ENCODE measurements around the gene FAM13A. TPM values are rescaled to one million over a fixed set of nuclear protein-coding genes. Genes with fewer than 3 reads are reported as not detected.
A peak's percentile ranks its signal among the peaks of the same experiment; 100 is the strongest.
"Not testable (repeated sequence)": the region's sequence is repeated elsewhere in the genome, so short reads cannot be mapped to it uniquely, and the experiment has no call there.

FAM13A gene
- total RNA-seq, 1 donor from 2014 or later: 16.8 TPM

DNA sequence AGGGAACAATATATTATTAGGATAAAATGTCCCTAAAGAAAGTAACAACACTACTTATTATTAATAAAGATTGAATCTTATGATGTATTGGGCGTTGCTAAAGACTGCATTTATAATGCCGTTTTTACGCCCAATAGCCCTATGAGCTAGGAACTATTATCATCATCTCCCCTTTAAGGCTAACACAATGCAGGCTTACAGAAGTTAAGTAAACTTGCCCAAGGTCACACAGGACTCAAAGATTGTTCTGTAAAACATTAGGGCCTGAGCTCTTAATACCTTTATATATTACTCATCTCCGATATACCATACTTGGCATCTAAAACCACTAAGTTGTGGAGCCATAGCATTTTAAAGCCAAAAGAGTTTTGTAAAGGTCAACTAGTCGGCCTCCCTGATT is 149.5 kb downstream of the FAM13A start:
- no peak for DNase-seq (ENCODE audit: low read depth)

DNA sequence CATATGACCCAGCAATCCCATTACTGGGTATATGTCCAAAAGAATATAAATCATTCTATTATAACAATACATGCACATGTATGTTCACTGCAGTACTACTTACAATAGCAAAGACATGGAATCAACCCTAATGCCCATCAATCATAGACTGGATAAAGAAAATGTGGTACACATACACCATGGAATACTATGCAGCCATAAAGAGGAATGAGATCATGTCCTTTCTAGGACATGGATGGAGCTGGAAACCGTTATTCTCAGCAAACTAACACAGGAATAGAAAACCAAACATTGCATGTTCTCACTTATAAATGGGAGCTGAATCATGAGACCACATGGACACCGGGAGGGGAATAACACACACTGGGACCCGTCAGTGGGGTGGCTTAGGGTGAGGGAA is 152.7 kb downstream of the FAM13A start:
- DNase-seq (ENCODE audit: low read depth): not testable (repeated sequence)

DNA sequence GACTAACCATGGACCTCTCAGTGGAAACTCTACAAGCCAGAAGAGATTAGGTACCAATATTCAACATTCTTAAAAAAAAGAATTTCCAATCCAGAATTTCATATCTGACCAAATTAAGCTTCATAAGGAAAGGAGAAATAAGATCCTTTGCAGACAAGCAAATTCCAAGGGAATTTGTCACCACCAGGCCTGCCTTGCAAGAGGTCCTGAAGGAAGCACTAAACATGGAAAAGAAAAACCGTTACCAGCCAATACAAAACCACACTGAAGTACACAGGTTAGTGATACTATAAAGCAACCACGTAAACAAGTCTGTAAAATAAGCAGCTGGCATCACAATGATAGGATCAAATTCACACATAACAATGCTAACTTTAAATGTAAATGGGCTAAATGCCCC is 156.6 kb downstream of the FAM13A start:
- DNase-seq (ENCODE audit: low read depth): peak; percentile 34

DNA sequence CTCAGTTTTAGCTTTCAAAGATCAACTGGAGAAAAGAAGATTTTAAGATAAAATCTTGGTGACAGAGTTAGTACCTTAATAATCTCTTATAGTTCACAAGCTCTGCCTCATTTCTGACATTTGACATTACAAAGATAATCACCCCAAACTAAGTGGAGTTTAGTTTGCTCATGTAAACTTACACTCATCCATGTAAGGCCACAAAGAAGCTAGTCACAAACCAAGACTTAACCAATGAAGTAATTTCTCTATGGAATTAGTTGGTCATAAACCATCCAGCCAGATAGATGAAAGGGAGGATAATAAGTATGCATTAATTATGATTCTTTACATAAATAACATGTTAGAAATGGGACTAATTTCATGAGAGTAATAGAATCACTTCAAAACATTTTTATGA is 159.2 kb downstream of the FAM13A start:
- no peak for DNase-seq (ENCODE audit: low read depth)

DNA sequence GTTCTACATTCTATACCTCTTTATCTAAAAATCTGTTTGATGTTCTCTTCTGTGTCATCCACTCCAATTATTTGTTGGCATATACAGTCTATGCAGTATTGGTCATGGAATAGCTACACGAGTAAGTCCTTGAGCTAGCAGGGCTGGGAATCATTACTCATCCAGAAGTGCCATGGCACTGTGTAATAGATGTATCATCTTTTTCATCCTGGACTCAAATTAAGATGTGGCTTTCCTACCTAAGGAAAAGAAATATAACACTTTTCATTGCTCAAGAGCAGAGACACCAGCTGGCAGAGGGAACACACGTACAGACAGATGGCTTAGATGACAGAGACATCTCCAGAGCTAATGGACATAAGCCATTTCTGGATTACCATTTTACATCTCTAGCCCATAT is 159.8 kb downstream of the FAM13A start:
- DNase-seq (ENCODE audit: low read depth): peak; percentile 50

DNA sequence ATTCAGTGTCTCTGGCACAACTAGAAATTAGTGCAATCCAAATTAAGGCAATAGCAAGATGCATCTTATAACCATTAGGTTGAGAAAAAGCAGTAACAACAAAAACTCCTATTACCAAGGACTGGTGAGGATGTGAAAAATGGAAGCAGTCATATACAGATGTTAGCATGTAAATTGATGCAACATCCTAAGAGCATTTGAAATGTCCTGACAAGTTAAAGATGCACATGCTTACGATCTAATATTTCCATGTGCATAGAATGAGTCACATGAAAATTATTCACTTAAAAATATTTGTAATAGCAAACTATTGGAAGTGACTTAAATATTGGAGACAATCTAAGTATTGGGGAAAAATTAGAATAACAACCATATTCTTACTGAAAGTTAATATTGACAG is 163.0 kb downstream of the FAM13A start:
- DNase-seq (ENCODE audit: low read depth): no peak

DNA sequence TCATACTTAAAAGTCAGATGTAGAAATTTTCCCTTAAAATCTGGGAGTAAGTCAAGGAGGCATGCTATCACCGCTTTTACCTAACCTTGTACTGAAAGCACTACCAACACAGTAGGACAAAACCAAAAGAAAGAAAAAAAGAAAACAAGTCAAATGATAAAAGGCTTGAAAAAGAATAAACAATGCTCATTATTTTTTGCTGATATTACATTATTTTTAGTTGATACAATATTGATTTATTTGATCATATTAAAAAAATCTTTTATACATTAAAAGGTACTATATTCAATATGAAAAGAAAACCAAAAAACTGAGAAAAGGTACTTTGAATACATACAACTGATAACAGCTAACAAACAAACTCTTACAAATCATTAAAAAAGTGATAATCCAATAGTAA is 164.3 kb downstream of the FAM13A start:
- DNase-seq (ENCODE audit: low read depth): no peak

DNA sequence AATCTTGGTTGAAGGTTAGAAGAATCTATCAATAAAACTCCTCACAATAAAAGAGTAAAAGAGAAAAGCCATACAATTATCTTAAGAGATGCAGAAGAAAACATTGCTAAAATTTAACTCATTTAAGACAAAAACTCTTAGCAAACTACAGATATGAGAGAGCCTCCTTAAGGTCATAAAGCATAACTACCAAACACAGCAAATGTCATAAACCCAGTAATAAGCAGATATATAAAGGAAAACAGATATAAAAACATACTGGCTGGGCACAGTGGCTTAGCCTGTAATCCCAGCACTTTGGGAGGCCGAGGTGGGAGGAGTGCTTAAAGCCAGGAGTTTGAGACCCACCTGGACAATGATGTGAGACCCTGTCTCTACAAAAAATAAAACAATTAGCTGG is 165.3 kb downstream of the FAM13A start:
- DNase-seq (ENCODE audit: low read depth): no peak

DNA sequence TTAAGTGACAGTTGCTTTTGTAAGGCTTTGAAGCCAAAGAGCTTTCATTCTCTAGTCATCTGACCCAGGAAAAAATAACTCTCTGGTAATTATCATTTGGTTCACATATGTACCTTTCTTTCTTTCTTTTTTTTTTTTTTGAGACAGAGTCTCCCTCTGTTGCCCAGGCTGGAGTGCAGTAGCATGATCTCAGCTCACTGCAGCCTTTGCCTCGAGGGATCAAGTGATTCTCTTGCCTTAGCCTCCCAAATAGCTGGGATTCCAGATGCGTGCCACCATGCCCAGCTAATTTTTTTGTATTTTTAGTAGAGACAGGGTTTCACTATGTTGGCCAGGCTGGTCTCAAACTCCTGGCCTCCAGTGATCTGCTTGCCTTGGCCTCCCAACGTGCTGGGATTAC is 169.6 kb downstream of the FAM13A start:
- DNase-seq (ENCODE audit: low read depth): not testable (repeated sequence)

DNA sequence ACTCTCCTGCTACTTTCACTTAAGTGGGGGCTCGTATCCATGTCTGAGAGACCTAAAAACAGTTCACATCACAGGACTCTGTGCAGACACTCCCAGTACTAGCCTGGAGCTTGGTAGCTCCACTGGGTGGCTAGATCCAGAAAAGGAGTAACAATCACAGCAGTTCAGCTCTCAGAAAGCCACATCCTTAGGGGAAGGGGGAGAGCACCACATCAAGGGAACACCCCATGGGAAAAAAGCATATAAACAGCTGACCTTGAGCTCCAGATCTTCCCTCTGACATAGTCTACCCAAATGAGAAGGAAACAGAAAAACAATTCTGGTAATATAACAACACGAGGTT is 175.8 kb downstream of the FAM13A start:
- DNase-seq (ENCODE audit: low read depth): peak; percentile 24

DNA sequence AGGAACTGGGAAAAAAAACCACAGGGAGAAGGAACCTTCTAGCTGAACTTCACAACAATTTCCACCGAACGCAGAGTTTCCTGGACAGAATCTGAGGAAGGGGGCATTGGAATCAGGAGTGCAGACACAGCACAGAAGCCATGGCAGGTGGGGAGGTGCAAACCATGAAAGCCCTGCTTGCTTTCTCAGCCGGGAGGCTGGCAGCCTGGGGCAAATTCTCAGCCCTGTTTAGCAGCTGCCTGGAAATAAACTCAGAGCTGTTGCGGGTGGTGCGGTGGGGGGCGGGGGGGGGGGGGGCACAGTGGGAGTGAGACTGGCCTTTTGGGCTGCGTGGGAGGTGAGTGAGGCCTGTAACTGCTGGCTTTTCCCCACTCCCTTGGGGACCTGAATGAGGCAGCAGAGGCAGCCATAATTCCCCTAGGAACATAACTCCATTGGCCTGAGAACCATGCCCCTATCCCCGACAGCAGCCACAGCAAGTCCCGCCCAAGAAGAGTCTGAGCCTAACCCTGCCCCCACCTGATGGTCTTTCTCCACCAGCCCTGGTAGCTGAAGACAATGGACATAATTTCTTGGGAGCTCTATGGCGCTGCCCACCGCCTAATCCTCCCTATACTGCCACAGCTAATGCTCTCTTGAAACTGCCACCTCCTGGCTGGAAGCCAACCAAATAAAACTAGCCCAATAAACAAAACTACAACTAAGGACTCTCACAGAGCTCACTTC is 176.3 kb downstream of the FAM13A start:
- no peak for DNase-seq (ENCODE audit: low read depth)

DNA sequence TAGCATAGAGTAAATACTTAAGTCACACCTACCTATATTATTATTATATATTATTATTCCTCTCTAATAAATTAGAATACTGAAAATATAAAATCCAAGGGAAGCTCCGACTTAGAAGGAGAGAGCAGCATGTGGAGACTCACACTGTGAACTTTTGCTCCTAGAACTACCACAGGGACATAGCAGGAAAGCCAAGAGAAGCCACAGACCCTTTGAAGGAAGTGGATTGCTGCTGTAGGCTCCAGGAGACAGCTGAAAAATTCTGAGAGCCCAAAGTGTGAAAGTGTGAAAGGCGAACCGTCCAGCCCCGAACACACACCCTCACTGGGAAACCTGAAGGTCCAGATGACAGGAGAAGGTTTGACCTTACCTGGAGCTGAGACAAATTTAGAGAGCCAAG is 177.0 kb downstream of the FAM13A start:
- DNase-seq (ENCODE audit: low read depth): peak; percentile 66

DNA sequence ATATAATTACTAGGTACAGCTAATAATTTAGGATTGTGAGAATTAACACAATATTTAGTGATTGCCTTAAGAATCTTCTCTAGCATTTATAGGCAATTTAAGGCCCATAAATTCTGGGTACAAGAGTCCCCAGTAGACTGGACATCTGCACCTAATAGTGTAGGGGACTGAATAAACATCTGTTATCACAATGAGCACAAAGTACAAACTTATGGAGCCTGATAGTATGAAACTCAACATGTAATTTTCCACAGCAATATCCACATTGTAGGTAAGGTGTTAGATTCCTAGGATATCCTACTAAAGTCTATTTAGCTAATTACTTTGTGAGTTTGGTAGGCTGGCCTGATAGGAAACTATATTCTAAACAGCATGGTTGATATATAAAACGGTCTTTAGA is 178.3 kb downstream of the FAM13A start:
- DNase-seq (ENCODE audit: low read depth): no peak

DNA sequence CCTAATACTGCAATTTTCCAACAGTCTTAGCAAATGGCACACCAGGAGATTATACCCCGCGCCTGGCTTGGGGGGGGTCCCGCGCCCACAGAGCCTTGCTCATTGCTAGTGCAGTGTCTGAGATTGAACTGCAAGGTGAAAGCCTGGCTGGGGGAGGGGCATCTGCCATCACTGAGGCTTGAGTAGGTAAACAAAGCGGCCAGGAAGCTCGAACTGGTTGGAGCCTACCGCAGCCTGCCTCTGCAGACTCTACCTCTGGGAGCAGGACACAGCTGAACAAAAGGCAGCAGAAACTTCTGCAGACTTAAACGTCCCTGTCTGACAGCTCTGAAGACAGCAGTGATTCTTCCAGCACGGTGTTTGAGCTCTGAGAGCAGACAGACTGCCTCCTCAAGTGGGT is 186.6 kb downstream of the FAM13A start:
- DNase-seq (ENCODE audit: low read depth): no peak

DNA sequence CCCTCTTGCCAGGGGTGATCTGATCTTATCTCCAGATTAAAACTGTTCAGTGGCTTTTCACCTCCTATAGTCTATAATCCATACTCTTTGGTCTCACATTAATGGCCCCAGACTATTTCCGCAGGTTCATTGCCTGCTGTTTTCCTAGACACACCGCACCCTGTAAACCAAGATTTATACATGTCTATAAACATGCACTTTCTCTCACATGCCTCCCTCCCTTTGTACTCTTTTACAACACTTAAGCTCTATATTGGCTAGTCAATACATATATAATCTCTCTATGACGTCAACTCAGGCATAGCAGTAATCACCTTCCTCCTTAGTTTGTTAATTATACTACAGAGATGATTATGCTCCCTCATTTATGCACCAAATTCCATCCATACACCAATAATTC is 188.5 kb downstream of the FAM13A start:
- DNase-seq (ENCODE audit: low read depth): no peak

DNA sequence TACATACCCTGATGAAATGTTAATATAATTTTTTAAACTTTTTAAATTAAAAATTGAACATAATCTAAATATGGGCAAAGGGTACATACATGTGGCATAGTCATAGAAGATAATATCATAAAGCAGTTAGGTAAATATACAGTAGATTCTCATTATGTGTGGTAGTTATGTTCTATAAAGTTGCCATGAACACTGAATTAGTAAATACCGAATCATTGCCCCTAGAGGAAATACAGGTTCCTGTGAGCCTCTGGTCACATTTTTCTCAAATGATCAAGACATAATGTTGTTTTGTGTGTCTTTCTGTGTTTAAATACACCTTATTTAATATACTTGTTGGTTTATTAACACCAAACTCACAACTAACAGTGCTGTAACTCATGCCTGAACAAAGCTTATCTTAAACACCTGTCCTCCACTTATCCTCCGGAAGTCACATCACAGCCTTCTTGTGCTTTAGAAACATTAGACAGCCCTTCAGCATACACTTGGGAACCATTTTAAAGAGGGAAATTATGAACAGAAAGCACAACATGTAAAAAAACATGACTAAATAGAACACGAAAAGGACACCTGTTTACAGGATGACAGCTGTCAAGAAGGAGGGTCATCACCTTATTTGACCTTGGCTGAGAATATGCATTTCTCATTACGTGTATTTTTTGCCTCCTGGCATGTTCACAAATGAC is 190.0 kb downstream of the FAM13A start:
- peak; percentile 45 for DNase-seq (ENCODE audit: low read depth)

DNA sequence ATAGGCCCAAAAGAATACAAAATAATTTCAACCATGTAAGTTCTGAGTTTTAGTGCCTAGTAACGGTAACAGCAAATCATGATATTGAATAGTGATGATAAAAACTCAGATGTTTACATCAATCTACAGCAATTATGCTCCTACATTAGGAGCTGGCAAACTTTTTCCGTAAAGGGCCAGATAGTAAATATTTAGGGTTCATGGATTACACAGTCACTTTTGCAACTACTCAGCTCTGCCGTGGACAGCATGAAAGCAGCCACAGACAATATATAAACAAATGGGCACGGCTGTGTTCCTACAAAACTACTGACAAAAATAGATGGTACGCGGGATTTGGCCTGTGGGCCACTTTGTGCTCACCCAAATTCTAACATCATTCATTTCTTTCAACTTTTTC is 191.5 kb downstream of the FAM13A start:
- DNase-seq (ENCODE audit: low read depth): no peak

DNA sequence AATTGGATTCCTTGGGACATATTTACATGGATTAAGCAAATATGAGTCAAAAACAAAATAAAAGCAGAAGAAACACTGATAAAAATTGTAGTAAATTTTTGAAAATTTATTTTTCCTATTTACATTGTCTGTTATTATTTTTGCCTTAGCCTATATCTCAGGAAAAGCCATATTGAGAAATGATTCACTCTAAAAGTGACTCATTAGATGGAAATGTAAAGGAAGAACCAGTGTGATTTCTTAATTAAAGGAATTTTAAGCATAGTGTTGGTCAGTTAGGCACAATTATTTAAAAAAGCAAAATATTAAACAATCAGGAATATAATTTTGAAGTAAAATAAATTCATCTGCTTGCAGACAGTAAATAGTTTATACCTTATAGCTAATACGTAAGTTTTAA is 191.9 kb downstream of the FAM13A start:
- no peak for DNase-seq (ENCODE audit: low read depth)

DNA sequence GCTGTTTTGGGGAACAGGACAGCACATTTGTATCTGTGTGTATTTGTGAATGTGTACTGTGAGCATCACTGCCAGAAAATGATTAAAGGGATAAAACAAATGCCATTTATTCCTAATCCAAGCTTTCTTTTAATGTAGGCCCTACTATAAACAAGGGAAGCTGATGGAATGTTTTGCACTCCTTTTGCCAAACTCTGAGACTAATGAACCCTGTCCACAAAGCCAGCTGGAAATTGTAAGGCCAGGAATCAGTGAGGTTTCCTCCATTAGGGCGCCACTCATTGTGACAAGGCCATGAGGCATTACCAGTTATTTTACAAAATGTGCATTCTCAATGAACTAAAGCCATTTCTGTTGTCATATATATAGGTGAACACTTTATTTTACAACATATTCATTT is 196.4 kb downstream of the FAM13A start:
- no peak for DNase-seq (ENCODE audit: low read depth)

DNA sequence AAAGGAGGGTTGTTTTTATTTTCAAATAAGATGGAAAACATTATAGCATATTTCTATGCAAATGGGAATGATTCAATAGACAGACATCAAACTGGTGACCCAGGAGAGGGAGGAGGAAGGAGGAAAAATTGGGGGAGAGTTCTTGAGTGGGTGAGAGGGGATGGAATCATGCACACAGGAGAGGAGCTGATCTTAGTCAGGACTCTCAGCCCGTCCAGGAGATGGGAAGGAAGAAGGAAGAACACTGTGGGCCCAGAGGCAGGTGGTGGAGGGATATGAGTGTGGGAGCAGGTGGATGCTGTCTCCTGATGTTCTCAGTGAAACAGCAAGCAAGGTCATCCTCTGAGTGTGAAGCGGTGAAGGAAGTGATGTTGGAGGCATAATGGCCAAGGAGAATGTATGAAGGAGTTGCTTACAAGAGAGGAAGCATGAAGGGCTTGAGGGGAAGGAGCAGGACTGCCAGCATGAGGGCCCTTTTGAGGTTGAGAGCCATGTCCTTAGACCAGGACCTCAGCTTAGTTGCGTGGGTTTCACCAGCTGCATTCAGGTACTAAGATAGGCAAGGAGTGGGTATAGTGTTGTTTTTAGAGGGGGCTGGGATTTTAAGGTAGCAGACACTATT is 197.7 kb downstream of the FAM13A start:
- no peak for DNase-seq (ENCODE audit: low read depth)

DNA sequence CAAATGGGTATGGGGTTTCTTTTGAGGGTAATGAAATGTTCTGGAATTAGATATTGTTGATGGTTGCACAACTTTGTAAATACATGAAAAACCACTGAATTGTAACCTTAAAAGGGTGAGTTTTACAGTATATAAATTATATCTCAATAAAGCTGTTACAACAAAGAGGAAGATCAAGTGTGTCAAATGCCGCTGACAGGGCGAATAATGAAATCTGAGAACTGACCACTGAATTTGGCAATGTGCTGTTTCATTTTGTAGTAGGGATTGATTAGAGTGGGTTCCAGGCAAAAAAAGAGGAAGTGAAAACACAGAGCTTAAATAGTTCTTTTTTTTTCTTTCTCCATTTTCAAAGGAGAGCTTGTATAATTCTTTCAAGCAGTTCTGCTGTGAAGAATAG is 198.2 kb downstream of the FAM13A start:
- DNase-seq (ENCODE audit: low read depth): no peak

DNA sequence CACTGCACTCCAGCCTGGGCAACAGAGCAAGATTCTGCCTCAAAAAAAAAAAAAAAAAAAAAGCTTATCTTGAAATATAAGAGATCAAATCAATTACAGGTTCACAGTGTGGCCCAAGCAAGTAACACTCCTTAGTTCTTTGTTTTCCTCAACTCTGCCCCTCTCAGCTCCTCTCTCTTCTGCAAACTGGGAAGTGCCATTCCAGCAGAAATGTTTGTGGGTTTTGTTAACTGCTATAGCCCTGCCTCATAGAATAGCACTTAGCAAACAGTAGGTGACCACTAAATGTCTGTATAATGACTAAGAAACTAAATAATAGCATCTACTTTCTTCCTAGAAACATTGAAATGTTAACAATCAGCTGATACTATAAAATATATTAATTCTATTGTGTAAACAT is 199.4 kb downstream of the FAM13A start:
- peak; percentile 48 for DNase-seq (ENCODE audit: low read depth)

DNA sequence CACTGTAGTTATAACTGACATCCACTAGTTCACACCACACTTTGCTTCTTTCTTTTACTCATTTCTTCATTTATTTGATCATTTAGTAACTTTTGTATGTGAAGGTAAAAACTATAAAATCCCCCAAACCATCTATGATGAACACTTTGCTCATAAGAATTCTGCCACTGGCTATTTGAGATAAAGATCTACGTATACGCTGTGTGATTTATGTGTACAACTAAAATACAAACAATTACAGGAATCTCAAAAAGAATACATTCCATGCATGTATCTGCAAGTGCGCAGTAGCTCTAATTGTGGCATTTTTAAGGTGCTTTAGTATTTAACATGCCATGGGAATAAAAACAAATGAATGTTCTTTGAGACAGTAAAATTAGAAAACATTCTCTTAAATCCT is 202.5 kb downstream of the FAM13A start:
- no peak for DNase-seq (ENCODE audit: low read depth)

All from myocyte (in vitro differentiated cells).